Heart right ventricle (tissue), 16 donors: ENCODE data around the gene SCUBE1. TPM values are rescaled to one million over a fixed set of nuclear protein-coding genes. Genes with fewer than 3 reads are reported as not detected.

Experiments used
- ATAC-seq, 8 donors: fragments of 200-7000 bp; cut with Tn5 transposase; one replicate each; pipeline ENCODE4 v1.9.1; 2020; ENCODE audit warnings: mild to moderate bottlenecking in 8 of 8, moderate library complexity in 8 of 8, moderate number of reproducible peaks in 1 of 8
- DNase-seq, 2 donors: peaks; one replicate each; pipeline ENCODE4 v3.0.0-alpha.2; 2020
- H3K27ac ChIP-seq, 10 donors: fragments of 200-600 bp; sonication (generic) in 2 of 10; one replicate each; pipeline versions ENCODE4 v1.5.0 to v1.8.0; 2020 to 2022; ENCODE audit warnings: mild to moderate bottlenecking in 3 of 10
- H3K27me3 ChIP-seq, 7 donors: fragments of 200-600 bp; one replicate each; pipeline ENCODE4 v1.8.0; 2021 to 2022; ENCODE audit warnings: mild to moderate bottlenecking in 2 of 7
- H3K36me3 ChIP-seq, 9 donors: fragments of 200-600 bp; sonication (generic) in 1 of 9; one replicate each; pipeline versions ENCODE4 v1.5.0 to v1.8.0; 2020 to 2022; ENCODE audit warnings: mild to moderate bottlenecking in 2 of 9
- H3K4me1 ChIP-seq, 9 donors: fragments of 200-600 bp; sonication (generic) in 1 of 9; one replicate each; pipeline versions ENCODE4 v1.5.0 to v1.8.0; 2020 to 2022; ENCODE audit warnings: mild to moderate bottlenecking in 4 of 9
- H3K4me3 ChIP-seq, 10 donors: fragments of 200-600 bp; sonication (generic) in 2 of 10; one replicate each; pipeline versions ENCODE4 v1.5.0 to v1.8.0; 2020 to 2022; ENCODE audit warnings: mild to moderate bottlenecking in 7 of 10, moderate library complexity in 2 of 10
- H3K9me3 ChIP-seq, 11 donors: fragments of 200-600 bp in 10 of 11; sonication (generic) in 2 of 11; one replicate each; pipeline versions ENCODE4 v1.5.0 to v1.8.0; 2013 to 2022; ENCODE audit warnings: mild to moderate bottlenecking in 2 of 11, control low read depth in 1 of 11, moderate library complexity in 1 of 11
- CTCF ChIP-seq, 9 donors: fragments of 200-600 bp; sonication (generic) in 2 of 9; IDR thresholded peaks; one replicate each; pipeline versions ENCODE4 v1.5.0 to v1.8.0; 2021 to 2022; ENCODE audit warnings: antibody characterized with exemption in 9 of 9, mild to moderate bottlenecking in 5 of 9, moderate library complexity in 1 of 9
- WGBS, 2 donors: extraction: QIAGEN DNeasy Blood & Tissue Kit; methylation state at CpG; one replicate each; pipeline ENCODE4 v1.1.7; 2013; ENCODE audit warnings: inconsistent platforms in 1 of 2; 5-methylcytosine and 5-hydroxymethylcytosine counted together
- intact Hi-C, 10 donors: fragments of 100-400 bp; cut with DNase I; formaldehyde crosslinking; loops; one replicate each; pipeline versions ENCODE4 v1.11.1 to v1.14.2; 2022
- polyA plus RNA-seq, 2 donors: library from polyadenylated mRNA; stranded (reverse); fragments of 200-250 nt; gene quantifications; one replicate each; pipeline ENCODE4 v1.2.3, GENCODE V29; 2013
- total RNA-seq, 10 donors: library from RNA; stranded (reverse); fragmentation: NEBNext Ultra II Directional in 3 of 10; extraction: Animal tissue kit (Norgen Biotek cat#: 25700) in 3 of 10; gene quantifications; one replicate each; pipeline versions ENCODE4 v1.2.1 to v1.2.4, GENCODE V29; 2021 to 2023
- donor health status: Arrhythmogenic right ventricular cardiomyopathy.
- donor health status: ischemic (EF 13 %, LVEDD 7.1; RV severe dilation, severe dysfunction).
- donor health status: healthy with polysubstance abuse.
- donor health status: DM: no; HTN: yes; CAD: no.
- donor health status: DM: no; HTN: no; CAD: no.
- donor health status: ischemic (EF 25% LVEDD 6.9; RV normal size, moderate dysfunction).
- donor health status: ischemic (EF 25% LVEDD 5.7; RV mildly dilated, moderate dysfunction).
- donor health status: healthy.
- donor health status: DM: yes; HTN: yes; CAD: no.
- donor health status: Ischemic cardiomyopathy.
- donor health status: ischemic (EF 35%, LVEDD 5.7; RV mildly dilated, moderate dysfunction).
- donor health status: nonischemic (EF 11% LVEDD 7.7; RV severe dilation, severe dysfunction).
- donor health status: DM: yes; HTN: yes; CAD: no.
- donor health status: PGD.
- donor health status: ischemic (EF 29% LVEDD 5.4; RV normal size, mild dysfunction).
- donor health status: nonischemic (EF 23%, LVEDD 6.1; RV moderate dilation, normal function).

The SCUBE1 gene
- total and polyA plus RNA-seq, 12 donors, result 0.01 to 0.60 (median 0.13) TPM; not detected in 1

GRCh38 chr22:43385770-43386641 is 42.8 kb upstream of the SCUBE1 start:
- 6 to 7% methylated on average over 20 of the region's 20 CpGs for WGBS, 2 donors
- Histone ChIP-seq H3K4me1 (peaks cover 0 to 6% (median 0%) of the 10 kb centered on the region in 9 donors), H3K27ac (no peak overlapping the region), H3K4me3 (no peak overlapping the region), H3K9me3 (peaks cover 0 to 4% (median 0%) of the 10 kb centered on the region in 11 donors), H3K27me3 (peaks cover 0 to 68% (median 40%) of the 10 kb centered on the region in 7 donors), H3K36me3 (no peaks in the 10 kb centered on the region)
- ATAC-seq (peak; percentile 71 to 93 (median 90)), DNase-seq (peak; percentile 56 to 80)
- intact Hi-C loops, result loop anchor here (1.0 to 10.0 kb wide), 18 partner anchors 109 to 1241 kb away; no protein-coding TSS in a partner anchor
- TF ChIP-seq CTCF (IDR thresholded peaks at IDR 0.05), result peak; percentile 79 to 96 (median 90)

GRCh38 chr22:43384863-43385262 is 41.7 kb upstream of the SCUBE1 start:
- Histone ChIP-seq H3K36me3 (no peaks in the 10 kb centered on the region), H3K4me3 (no peak overlapping the region), H3K27me3 (peaks cover 0 to 71% (median 40%) of the 10 kb centered on the region in 7 donors), H3K27ac (no peak overlapping the region), H3K4me1 (peaks cover 0 to 6% (median 0%) of the 10 kb centered on the region in 9 donors), H3K9me3 (no peaks in the 10 kb centered on the region)
- no peak for ATAC-seq
- WGBS, 2 donors, result 57% methylated on average over 5 of the region's 5 CpGs
- intact Hi-C loops, result loop anchor here (1.0 to 10.0 kb wide), 18 partner anchors 108 to 1242 kb away; no protein-coding TSS in a partner anchor
- no peak for DNase-seq
- no peak for TF ChIP-seq CTCF (IDR thresholded peaks at IDR 0.05)

- ATAC-seq, result no peak
- TF ChIP-seq CTCF (IDR thresholded peaks at IDR 0.05), result no peak
- WGBS, 2 donors, result 62 to 78% methylated on average over 6 of the region's 6 CpGs
- no peak overlapping the region for H3K27ac ChIP-seq
- H3K9me3 ChIP-seq, result no peaks in the 10 kb centered on the region
- no peaks in the 10 kb centered on the region for H3K36me3 ChIP-seq
- DNase-seq, result no peak
- no peak overlapping the region for H3K4me3 ChIP-seq
- intact Hi-C loops, result loop anchor here in 9 of 10 donors (5.0 to 10.0 kb wide), 6 partner anchors 107 to 1243 kb away; no protein-coding TSS in a partner anchor
- H3K27me3 ChIP-seq, result peaks cover 0 to 75% (median 39%) of the 10 kb centered on the region in 7 donors
- peaks cover 0 to 22% (median 3%) of the 10 kb centered on the region in 9 donors for H3K4me1 ChIP-seq
Measured at GRCh38 chr22:43381693-43382092, 38.5 kb upstream of the SCUBE1 start.

- 36 to 46% methylated on average over 8 of the region's 8 CpGs for WGBS, 2 donors
- Histone ChIP-seq H3K27ac (no peak overlapping the region), H3K4me1 (peaks cover 0 to 16% (median 0%) of the 10 kb centered on the region in 9 donors), H3K9me3 (peaks cover 0 to 12% (median 7%) of the 10 kb centered on the region in 11 donors), H3K27me3 (peaks cover 0 to 82% (median 45%) of the 10 kb centered on the region in 7 donors), H3K36me3 (no peaks in the 10 kb centered on the region), H3K4me3 (no peak overlapping the region)
- DNase-seq (no peak), ATAC-seq (no peak)
- no peak for TF ChIP-seq CTCF (IDR thresholded peaks at IDR 0.05)
- intact Hi-C loops, result no loop called here
Measured at GRCh38 chr22:43377896-43378704, 34.9 kb upstream of the SCUBE1 start.
